Endodermal cell (in vitro differentiated cells): ENCODE measurements around the gene PPAN. TPM values are rescaled to one million over a fixed set of nuclear protein-coding genes. Genes with fewer than 3 reads are reported as not detected.

Experiments
- DNase-seq: peaks from one replicate; pipeline ENCODE4 v3.0.0-alpha.2; 2017
- H3K27ac ChIP-seq: 2 replicates; pipeline ENCODE4 v1.5.1; 2013; ENCODE audit warnings: mild to moderate bottlenecking, low read depth, low read length, moderate library complexity
- H3K27me3 ChIP-seq: 2 replicates; pipeline ENCODE4 v1.6.1; 2013; ENCODE audit warnings: mild to moderate bottlenecking, low read length, moderate library complexity; ENCODE audit not compliant: insufficient read depth, control insufficient read depth, poor library complexity, severe bottlenecking
- H3K36me3 ChIP-seq: 2 replicates; pipeline ENCODE4 v1.7.0; 2013; ENCODE audit warnings: mild to moderate bottlenecking, low read length, moderate library complexity; ENCODE audit not compliant: control insufficient read depth, insufficient read depth
- H3K4me1 ChIP-seq: one replicate; pipeline ENCODE4 v1.7.0; 2013; ENCODE audit warnings: low read length; ENCODE audit not compliant: control insufficient read depth, insufficient read depth
- H3K4me3 ChIP-seq: 2 replicates; pipeline ENCODE4 v1.5.1; 2013; ENCODE audit warnings: mild to moderate bottlenecking, low read length, moderate library complexity
- H3K9ac ChIP-seq: 2 replicates; pipeline ENCODE4 v1.6.1; 2013; ENCODE audit warnings: mild to moderate bottlenecking, low read length, moderate library complexity; ENCODE audit not compliant: poor library complexity, severe bottlenecking; ENCODE audit errors: extremely low read depth
- H3K9me3 ChIP-seq: 2 replicates; pipeline ENCODE4 v1.6.1; 2013; ENCODE audit warnings: mild to moderate bottlenecking, low read length, moderate library complexity; ENCODE audit not compliant: control insufficient read depth
- H3K27ac Mint-ChIP-seq: 2 replicates; pipeline ENCODE4 v1.8.0; 2020; ENCODE audit warnings: mixed read lengths
- H3K27me3 Mint-ChIP-seq: 2 replicates; pipeline ENCODE4 v1.8.0; 2021; ENCODE audit warnings: mild to moderate bottlenecking, mixed read lengths; ENCODE audit not compliant: insufficient read depth
- H3K36me3 Mint-ChIP-seq: 2 replicates; pipeline ENCODE4 v1.8.0; 2020; ENCODE audit warnings: low read depth, mixed read lengths
- H3K4me1 Mint-ChIP-seq: 2 replicates; pipeline ENCODE4 v1.8.0; 2020; ENCODE audit warnings: mixed read lengths
- H3K4me3 Mint-ChIP-seq: 2 replicates; pipeline ENCODE4 v1.8.0; 2020; ENCODE audit warnings: mild to moderate bottlenecking, moderate library complexity, mixed read lengths
- H3K9me3 Mint-ChIP-seq: 2 replicates; pipeline ENCODE4 v1.8.0; 2020; ENCODE audit warnings: mild to moderate bottlenecking, mixed read lengths
- CTCF ChIP-seq: fragments of 200-600 bp; sonication (generic); conservative IDR thresholded peaks from 2 replicates; pipeline ENCODE4 v1.5.0; 2021; ENCODE audit warnings: antibody characterized with exemption, mild to moderate bottlenecking
- whole genome bisulfite sequencing, 2 experiments: methylation state at CpG; one replicate each; pipeline versions ENCODE4 v1.1.5 to v1.1.7; 2013; ENCODE audit warnings: missing lambda C conversion rate in 2 of 2, mixed read lengths in 1 of 2; ENCODE audit not compliant: insufficient coverage in 1 of 2, insufficient read length in 1 of 2; 5-methylcytosine and 5-hydroxymethylcytosine counted together
- total RNA-seq, 2 donors: library from RNA; stranded (reverse); fragmentation: NEBNext Ultra II Directional in 1 of 2; extraction: Animal tissue kit (Norgen Biotek cat#: 25700) in 1 of 2; gene quantifications; 2 replicates in 1 of 2; 3 replicates in 1 of 2; pipeline ENCODE4 v1.2.1, GENCODE V29; 2021

Gene PPAN
- total RNA-seq, 2 donors from 2014 or later, result 40.3 to 54.0 TPM

- no peak overlapping the region for H3K4me3 ChIP-seq
- Mint-ChIP-seq H3K4me1 (no peaks in the 10 kb centered on the region), H3K9me3 (no peaks in the 10 kb centered on the region), H3K27ac (no peak overlapping the region), H3K4me3 (no peak overlapping the region), H3K36me3 (peaks cover 83% of the 10 kb centered on the region), H3K27me3 (no peaks in the 10 kb centered on the region)
- no peak for DNase-seq
- no peak overlapping the region for H3K9ac ChIP-seq
- no peaks in the 10 kb centered on the region for H3K27me3 ChIP-seq
- no peaks in the 10 kb centered on the region for H3K4me1 ChIP-seq
- peaks cover 92% of the 10 kb centered on the region for H3K36me3 ChIP-seq
- no peak for TF ChIP-seq CTCF
- no peak overlapping the region for H3K27ac ChIP-seq
- H3K9me3 ChIP-seq, result no peaks in the 10 kb centered on the region
- WGBS, 2 experiments, result 92 to 95% methylated on average over 2 to 8 of the region's 8 CpGs
Measured at GRCh38 chr19:10158071-10158470, 51.9 kb downstream of the PPAN start.

- Histone ChIP-seq H3K9ac (no peak overlapping the region), H3K36me3 (peaks cover 95% of the 10 kb centered on the region), H3K4me1 (no peaks in the 10 kb centered on the region), H3K27me3 (no peaks in the 10 kb centered on the region), H3K9me3 (no peaks in the 10 kb centered on the region), H3K4me3 (no peak overlapping the region), H3K27ac (no peak overlapping the region)
- Mint-ChIP-seq H3K36me3 (peaks cover 85% of the 10 kb centered on the region), H3K27me3 (no peaks in the 10 kb centered on the region), H3K4me3 (no peak overlapping the region), H3K27ac (no peak overlapping the region), H3K9me3 (no peaks in the 10 kb centered on the region), H3K4me1 (no peaks in the 10 kb centered on the region)
- DNase-seq, result no peak
- TF ChIP-seq CTCF, result no peak
- WGBS, 2 experiments, result 96 to 97% methylated on average over 11 of the region's 11 CpGs
Measured at GRCh38 chr19:10158485-10158884, 52.3 kb downstream of the PPAN start.

GRCh38 chr19:10159610-10160009 lies 53.4 kb downstream of the PPAN start:
- Mint-ChIP-seq H3K9me3 (no peaks in the 10 kb centered on the region), H3K4me1 (no peaks in the 10 kb centered on the region), H3K27me3 (no peaks in the 10 kb centered on the region), H3K27ac (no peak overlapping the region), H3K4me3 (no peak overlapping the region), H3K36me3 (peaks cover 75% of the 10 kb centered on the region)
- H3K4me1 ChIP-seq, result no peaks in the 10 kb centered on the region
- peaks cover 91% of the 10 kb centered on the region for H3K36me3 ChIP-seq
- H3K27me3 ChIP-seq, result no peaks in the 10 kb centered on the region
- no peaks in the 10 kb centered on the region for H3K9me3 ChIP-seq
- no peak for TF ChIP-seq CTCF
- WGBS, 2 experiments, result 95 to 97% methylated on average over 12 to 16 of the region's 16 CpGs
- no peak for DNase-seq
- H3K27ac ChIP-seq, result no peak overlapping the region
- no peak overlapping the region for H3K9ac ChIP-seq
- no peak overlapping the region for H3K4me3 ChIP-seq

Other genes starting within 250 kb of the PPAN start
- 10 to 100 TPM; 33.1 to 58.1 TPM for gene OLFM2, start 169.8 kb upstream of the PPAN start, total RNA-seq
- under 1 TPM in 1 of 2 donors, not detected in 1; 0.04 TPM for gene COL5A3, start 95.9 kb upstream of the PPAN start, total RNA-seq
- gene RDH8, start 92.9 kb upstream of the PPAN start, total RNA-seq, result not detected
- gene SHFL, start 20.0 kb upstream of the PPAN start, total RNA-seq, result 10 to 100 TPM in 1 of 2 donors, 1 to 10 TPM in 1; 8.2 to 15.0 TPM
- not detected for gene ANGPTL6, start 3.7 kb upstream of the PPAN start, total RNA-seq
- gene P2RY11, start 5.3 kb downstream of the PPAN start, total RNA-seq, result 10 to 100 TPM in 1 of 2 donors, 1 to 10 TPM in 1; 9.0 to 14.8 TPM
- gene EIF3G, start 13.5 kb downstream of the PPAN start, total RNA-seq, result 100 to 1,000 TPM; 216 to 257 TPM
- 100 to 1,000 TPM; 163 to 189 TPM for gene DNMT1, start 88.6 kb downstream of the PPAN start, total RNA-seq
- 10 to 100 TPM; 11.0 to 16.4 TPM for gene S1PR2, start 125.0 kb downstream of the PPAN start, total RNA-seq
- 10 to 100 TPM; 66.0 to 69.2 TPM for gene MRPL4, start 145.9 kb downstream of the PPAN start, total RNA-seq
- gene ICAM1, start 164.8 kb downstream of the PPAN start, total RNA-seq, result 1 to 10 TPM; 1.7 to 5.2 TPM
- under 1 TPM in 1 of 2 donors, not detected in 1; 0.44 TPM for gene ICAM4, start 180.6 kb downstream of the PPAN start, total RNA-seq
- under 1 TPM; 0.18 to 0.37 TPM for gene ICAM5, start 183.6 kb downstream of the PPAN start, total RNA-seq
- 1 to 10 TPM; 4.5 to 7.8 TPM for gene ZGLP1, start 203.5 kb downstream of the PPAN start, total RNA-seq
- gene FDX2, start 209.7 kb downstream of the PPAN start, total RNA-seq, result 10 to 100 TPM; 23.2 to 25.9 TPM
- gene RAVER1, start 227.2 kb downstream of the PPAN start, total RNA-seq, result 10 to 100 TPM; 53.1 to 64.7 TPM
- gene ICAM3, start 233.3 kb downstream of the PPAN start, total RNA-seq, result 10 to 100 TPM in 1 of 2 donors, 1 to 10 TPM in 1; 2.7 to 13.7 TPM